GM12878 (cell line): ENCODE measurements around the gene CEP83. TPM values are rescaled to one million over a fixed set of nuclear protein-coding genes. Genes with fewer than 3 reads are reported as not detected.

ENCODE experiments used
- ATAC-seq: fragments of 200-7000 bp; cut with Tn5 transposase; 3 replicates; pipeline ENCODE4 v1.9.1; 2020; ENCODE audit warnings: mild to moderate bottlenecking, moderate library complexity
- BruUV-seq: library from RNA; stranded (reverse); fragments of 400-500 nt; replicated peaks from 2 replicates; lab custom pipeline; 2021; lab: Mats Ljungman, UMichigan
- CTCF ChIA-PET: fragments of 300-600 bp; sonication (Branson Sonifier 250); formaldehyde crosslinking; extraction: SDS; loops from one replicate; lab custom pipeline; 2021; ENCODE audit warnings: inconsistent platforms; lab: Yijun Ruan, JAX
- POLR2A ChIA-PET: fragments of 350-600 bp; formaldehyde crosslinking; extraction: SDS; loops from one replicate; lab custom pipeline; 2021; ENCODE audit warnings: inconsistent platforms; lab: Charles Lee
- RAD21 ChIA-PET: fragments of 300-600 bp; sonication (Branson Sonifier 250); formaldehyde crosslinking; loops from one replicate; lab custom pipeline; 2023; ENCODE audit warnings: antibody characterized with exemption; ENCODE audit not compliant: unreplicated experiment; lab: Charles Lee
- SMC1A ChIA-PET: fragments of 300-600 bp; sonication (Branson Sonifier 250); formaldehyde crosslinking; loops from one replicate; lab custom pipeline; 2023; ENCODE audit not compliant: unreplicated experiment, uncharacterized antibody; lab: Charles Lee
- DNase-seq: peaks from one replicate; pipeline ENCODE4 v3.0.0-alpha.2; 2011; ENCODE audit warnings: low read depth, low spot score
- FAIRE-seq: peaks from 3 replicates; lab custom pipeline; 2011; peaks lifted over from hg19 to GRCh38; lab: Jason Lieb, UNC
- H2AFZ ChIP-seq: 2 replicates; pipeline ENCODE4 v1.6.0; 2011; ENCODE audit warnings: low read depth, low read length, control low read depth; ENCODE audit not compliant: control insufficient read depth
- H3K27ac ChIP-seq: 2 replicates; pipeline ENCODE4 v1.5.1; 2011; ENCODE audit warnings: control low read depth; ENCODE audit not compliant: control insufficient read depth, insufficient read depth
- H3K27me3 ChIP-seq, 2 experiments: replicated peaks in 1 of 2; 2 replicates each; pipeline versions ENCODE4 v1.6.0 to v1.6.1; 2011; ENCODE audit warnings: low read length in 1 of 2; ENCODE audit not compliant: control insufficient read depth in 2 of 2, insufficient read depth in 2 of 2
- H3K36me3 ChIP-seq, 2 experiments: 2 replicates each; pipeline ENCODE4 v1.5.1; 2011; ENCODE audit warnings: low read length in 1 of 2; ENCODE audit not compliant: control insufficient read depth in 2 of 2, insufficient read depth in 2 of 2
- H3K4me1 ChIP-seq: 2 replicates; pipeline ENCODE4 v1.6.1; 2011; ENCODE audit warnings: mild to moderate bottlenecking, low read length, moderate library complexity, mixed read lengths; ENCODE audit not compliant: control insufficient read depth, insufficient read depth
- H3K4me2 ChIP-seq: 2 replicates; pipeline ENCODE4 v1.6.0; 2011; ENCODE audit warnings: control low read depth; ENCODE audit not compliant: control insufficient read depth, insufficient read depth
- H3K4me3 ChIP-seq: fragments of 200-600 bp; sonication (generic); 2 replicates; pipeline ENCODE4 v1.5.1; 2016
- H3K79me2 ChIP-seq: 2 replicates; pipeline ENCODE4 v1.6.0; 2011; ENCODE audit warnings: low read length; ENCODE audit not compliant: control insufficient read depth, insufficient read depth
- H3K9ac ChIP-seq: 2 replicates; pipeline ENCODE4 v1.8.0; 2011; ENCODE audit warnings: low read length, control low read depth, mixed read lengths; ENCODE audit not compliant: control insufficient read depth, insufficient read depth
- H3K9me3 ChIP-seq: replicated peaks from 3 replicates; pipeline ENCODE4 v1.5.1; 2011; ENCODE audit warnings: mild to moderate bottlenecking, low read length; ENCODE audit not compliant: control insufficient read depth, insufficient read depth
- H4K20me1 ChIP-seq: 2 replicates; pipeline ENCODE4 v1.6.0; 2011; ENCODE audit not compliant: control insufficient read depth, insufficient read depth
- ESRRA ChIP-seq: IDR thresholded peaks from 2 replicates; pipeline ENCODE4 v1.6.1; 2012; ENCODE audit warnings: mild to moderate bottlenecking, low read length, improper control_type of control experiment
- HSF1 ChIP-seq: fragments of 150-350 bp; IDR thresholded peaks from 2 replicates; pipeline ENCODE4 v1.6.1; 2014; ENCODE audit warnings: mild to moderate bottlenecking, low read depth, low read length
- POU2F2 ChIP-seq: IDR thresholded peaks from 3 replicates; pipeline ENCODE4 v1.6.1; 2011; ENCODE audit warnings: low read depth, mild to moderate bottlenecking, low read length, borderline replicate concordance
- RAD51 ChIP-seq: fragments of 450-650 bp; IDR thresholded peaks from 2 replicates; pipeline ENCODE4 v1.6.1; 2016; ENCODE audit warnings: moderate library complexity, mild to moderate bottlenecking, inconsistent platforms
- RB1 ChIP-seq: fragments of 450-650 bp; formaldehyde crosslinking; IDR thresholded peaks from 2 replicates; pipeline ENCODE4 v1.6.1; 2017; ENCODE audit warnings: mild to moderate bottlenecking, borderline replicate concordance
- REST ChIP-seq: IDR thresholded peaks from 2 replicates; pipeline ENCODE4 v1.6.1; 2012; ENCODE audit warnings: mild to moderate bottlenecking, low read depth, low read length
- TAF1 ChIP-seq: IDR thresholded peaks from 2 replicates; pipeline ENCODE4 v1.6.1; 2011; ENCODE audit warnings: mild to moderate bottlenecking, low read depth, low read length, borderline replicate concordance
- ZNF217 ChIP-seq: fragments of 450-650 bp; IDR thresholded peaks from 2 replicates; pipeline ENCODE4 v1.6.1; 2017; ENCODE audit warnings: antibody characterized with exemption, mild to moderate bottlenecking
- WGBS: methylation state at CpG from one replicate; pipeline ENCODE4 v1.1.6; 2016; ENCODE audit warnings: low lambda C conversion rate; ENCODE audit not compliant: insufficient replicate concordance, insufficient coverage; ENCODE audit errors: missing lambda C conversion rate; 5-methylcytosine and 5-hydroxymethylcytosine counted together
- in situ Hi-C: fragments of 300-500 bp; cut with MboI; formaldehyde crosslinking; loops from 9 replicates; pipeline ENCODE4 v1.14.3; 2018; ENCODE audit warnings: mixed read lengths
- intact Hi-C: fragments of 100-400 bp; cut with micrococcal nuclease; formaldehyde crosslinking; loops from one replicate; pipeline ENCODE4 v1.14.2; 2022; ENCODE audit not compliant: unreplicated experiment
- polyA plus RNA-seq, 11 experiments: library from polyadenylated mRNA; depleted of rRNA in 4 of 11; unstranded in 6 of 11; stranded (reverse) in 5 of 11; fragments of >200 nt; fragmentation: Nextera tagmentation in 4 of 11; fragmentation: Illumina TruSeq in 1 of 11; extraction: Ambion mirVana in 4 of 11; extraction: Trizol in 1 of 11; gene quantifications; 1 replicate in 1 of 11; 2 replicates in 10 of 11; pipeline versions ENCODE4 v1.2.1 to v1.2.3, GENCODE V29; 2011 to 2016; ENCODE audit warnings: inconsistent platforms in 2 of 11, missing spikeins in 2 of 11, low read depth in 1 of 11
- total RNA-seq, 4 experiments: library from RNA; depleted of rRNA in 3 of 4; stranded (reverse); fragments of >200 nt in 3 of 4; fragmentation: Illumina TruSeq in 1 of 4; extraction: Trizol in 1 of 4; gene quantifications; 2 replicates each; pipeline versions ENCODE4 v1.2.1 to v1.2.3, GENCODE V29; 2013 to 2021

The CEP83 gene
- total and polyA plus RNA-seq, 10 of the 15 experiments (the other 5 are each of a cell fraction or from before 2014, with no cell fraction given) = 4.3 to 39.0 (median 22.5) TPM

- BruUV-seq = no TSS peak
- no peak for TF ChIP-seq ZNF217
- TF ChIP-seq TAF1 = no peak
- TF ChIP-seq HSF1 = no peak
- TF ChIP-seq ESRRA = no peak
- no peak for TF ChIP-seq POU2F2
- TF ChIP-seq RAD51 = no peak
- TF ChIP-seq REST = no peak
- no peak for TF ChIP-seq RB1
- ChIA-PET SMC1A (no interaction called here), CTCF (no interaction called here), POLR2A (no interaction called here), RAD21 (no interaction called here)
- Histone ChIP-seq H4K20me1 (no peaks in the 10 kb centered on the region), H3K27me3 (no peaks in the 10 kb centered on the region), H3K79me2 (no peaks in the 10 kb centered on the region), H3K36me3 (no peaks in the 10 kb centered on the region), H3K9ac (no peak overlapping the region), H3K9me3 (no peaks in the 10 kb centered on the region), H3K27ac (no peak overlapping the region), H3K4me3 (no peak overlapping the region), H3K4me2 (no peak overlapping the region), H2AFZ (no peak overlapping the region), H3K4me1 (no peaks in the 10 kb centered on the region)
- 95% methylated on average over 4 of the region's 4 CpGs for WGBS
- intact Hi-C loops (no loop called here), in situ Hi-C loops (no loop called here)
- DNase-seq (no peak), FAIRE-seq (no peak), ATAC-seq (no peak)
Measured at GRCh38 chr12:94338006-94338794, 121.5 kb downstream of the CEP83 start.
